IPS-15b (cell line): ENCODE measurements around the gene ZNF219.

Experiments
- H3K27me3 ChIP-seq: one replicate; pipeline ENCODE4 v1.6.1; 2013; ENCODE audit warnings: low read length; ENCODE audit not compliant: control insufficient read depth, insufficient read depth
- H3K36me3 ChIP-seq: one replicate; pipeline ENCODE4 v1.6.1; 2013; ENCODE audit warnings: low read length; ENCODE audit not compliant: control insufficient read depth, insufficient read depth
- H3K4me1 ChIP-seq: one replicate; pipeline ENCODE4 v1.6.1; 2013; ENCODE audit warnings: mild to moderate bottlenecking, low read length; ENCODE audit not compliant: control insufficient read depth, insufficient read depth
- H3K4me3 ChIP-seq: one replicate; pipeline ENCODE4 v1.5.1; 2013; ENCODE audit warnings: low read depth, low read length
- H3K9ac ChIP-seq: one replicate; pipeline ENCODE4 v1.6.1; 2013; ENCODE audit warnings: low read depth, mild to moderate bottlenecking, low read length
- H3K9me3 ChIP-seq: one replicate; pipeline ENCODE4 v1.6.1; 2013; ENCODE audit warnings: mild to moderate bottlenecking, low read length; ENCODE audit not compliant: control insufficient read depth, insufficient read depth

ZNF219 gene

GRCh38 chr14:21099596-21099985 lies 1.1 kb upstream of the ZNF219 start:
- peaks cover 44% of the 10 kb centered on the region for H3K4me1 ChIP-seq
- H3K9ac ChIP-seq: no peak overlapping the region
- H3K27me3 ChIP-seq: no peaks in the 10 kb centered on the region
- no peaks in the 10 kb centered on the region for H3K36me3 ChIP-seq
- H3K9me3 ChIP-seq: no peaks in the 10 kb centered on the region
- H3K4me3 ChIP-seq: peak overlapping the region; percentile 73

- no peaks in the 10 kb centered on the region for H3K36me3 ChIP-seq
- H3K4me1 ChIP-seq: peaks cover 43% of the 10 kb centered on the region
- peak overlapping the region; percentile 73 for H3K4me3 ChIP-seq
- no peak overlapping the region for H3K9ac ChIP-seq
- H3K9me3 ChIP-seq: no peaks in the 10 kb centered on the region
- no peaks in the 10 kb centered on the region for H3K27me3 ChIP-seq
These were observed 589 bp upstream of the ZNF219 start for GRCh38 chr14:21098892-21099595.

- H3K9ac ChIP-seq: peak overlapping the region; percentile 13
- H3K9me3 ChIP-seq: no peaks in the 10 kb centered on the region
- H3K27me3 ChIP-seq: no peaks in the 10 kb centered on the region
- peaks cover 1% of the 10 kb centered on the region for H3K36me3 ChIP-seq
- peak overlapping the region; percentile 68 for H3K4me3 ChIP-seq
- peaks cover 52% of the 10 kb centered on the region for H3K4me1 ChIP-seq
These were observed 799 bp downstream of the ZNF219 start for GRCh38 chr14:21097636-21098075.

GRCh38 chr14:21096978-21097635 lies 1.3 kb downstream of the ZNF219 start:
- H3K9me3 ChIP-seq: no peaks in the 10 kb centered on the region
- H3K9ac ChIP-seq: peak overlapping the region; percentile 13
- H3K36me3 ChIP-seq: peaks cover 7% of the 10 kb centered on the region
- H3K27me3 ChIP-seq: no peaks in the 10 kb centered on the region
- peaks cover 47% of the 10 kb centered on the region for H3K4me1 ChIP-seq
- peak overlapping the region; percentile 68 for H3K4me3 ChIP-seq

- H3K27me3 ChIP-seq: no peaks in the 10 kb centered on the region
These were observed 2.0 kb downstream of the ZNF219 start for GRCh38 chr14:21096438-21096837.

GRCh38 chr14:21095430-21096205 lies 2.8 kb downstream of the ZNF219 start:
- Histone ChIP-seq H3K4me1 (peaks cover 42% of the 10 kb centered on the region), H3K27me3 (no peaks in the 10 kb centered on the region), H3K36me3 (peaks cover 22% of the 10 kb centered on the region), H3K4me3 (peak overlapping the region; percentile 4), H3K9ac (no peak overlapping the region), H3K9me3 (no peaks in the 10 kb centered on the region)

More at GRCh38 chr14:21096438-21096837, 2.0 kb downstream of the ZNF219 start:
- no peaks in the 10 kb centered on the region for H3K9me3 ChIP-seq
- no peak overlapping the region for H3K9ac ChIP-seq
- H3K36me3 ChIP-seq: peaks cover 13% of the 10 kb centered on the region
- peaks cover 44% of the 10 kb centered on the region for H3K4me1 ChIP-seq
- H3K4me3 ChIP-seq: no peak overlapping the region

GRCh38 chr14:21093769-21094681 lies 4.4 kb downstream of the ZNF219 start:
- Histone ChIP-seq H3K9ac (no peak overlapping the region), H3K36me3 (peaks cover 33% of the 10 kb centered on the region)

GRCh38 chr14:21093018-21093417 lies 5.4 kb downstream of the ZNF219 start:
- peaks cover 33% of the 10 kb centered on the region for H3K36me3 ChIP-seq
- no peaks in the 10 kb centered on the region for H3K9me3 ChIP-seq
- no peak overlapping the region for H3K9ac ChIP-seq
- peaks cover 36% of the 10 kb centered on the region for H3K4me1 ChIP-seq
- H3K27me3 ChIP-seq: no peaks in the 10 kb centered on the region
- H3K4me3 ChIP-seq: peak overlapping the region; percentile 50

More at GRCh38 chr14:21093769-21094681, 4.4 kb downstream of the ZNF219 start:
- peak overlapping the region; percentile 50 for H3K4me3 ChIP-seq
- no peaks in the 10 kb centered on the region for H3K27me3 ChIP-seq
- H3K9me3 ChIP-seq: no peaks in the 10 kb centered on the region
- peaks cover 36% of the 10 kb centered on the region for H3K4me1 ChIP-seq

GRCh38 chr14:21092273-21093011 lies 6.0 kb downstream of the ZNF219 start:
- H3K27me3 ChIP-seq: no peaks in the 10 kb centered on the region
- peaks cover 38% of the 10 kb centered on the region for H3K4me1 ChIP-seq
- peaks cover 33% of the 10 kb centered on the region for H3K36me3 ChIP-seq
- H3K9me3 ChIP-seq: no peaks in the 10 kb centered on the region
- H3K4me3 ChIP-seq: peak overlapping the region; percentile 50
- no peak overlapping the region for H3K9ac ChIP-seq

GRCh38 chr14:21091821-21092272 lies 6.6 kb downstream of the ZNF219 start:
- peaks cover 34% of the 10 kb centered on the region for H3K36me3 ChIP-seq
- no peak overlapping the region for H3K9ac ChIP-seq
- peaks cover 36% of the 10 kb centered on the region for H3K4me1 ChIP-seq
- H3K9me3 ChIP-seq: no peaks in the 10 kb centered on the region
- H3K27me3 ChIP-seq: no peaks in the 10 kb centered on the region
- H3K4me3 ChIP-seq: no peak overlapping the region
